ENCODE measurements around the gene HADH.

DNA sequence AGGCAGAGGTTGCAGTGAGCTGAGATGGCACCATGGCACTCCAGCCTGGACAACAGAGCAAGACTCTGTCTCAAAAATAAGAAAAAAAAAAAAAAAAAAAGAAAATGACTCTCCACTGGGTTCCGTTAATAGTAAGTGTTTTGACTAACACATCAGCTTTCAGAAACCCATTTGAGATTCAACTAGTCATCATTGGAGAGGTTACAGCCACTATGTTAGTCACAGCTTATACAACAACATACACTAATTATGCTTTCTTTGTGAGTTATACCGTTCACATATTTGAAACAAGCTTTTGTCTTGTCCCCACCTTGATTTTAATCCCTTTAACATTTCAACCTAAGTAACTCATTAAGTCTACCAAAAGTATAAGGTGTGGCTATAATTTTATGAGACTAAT lies 48.2 kb downstream of the HADH start:
- TF ChIP-seq CTCF (IDR thresholded peaks at IDR 0.05; ENCODE audit: low read length) (no peak), EZH2 (IDR thresholded peaks at IDR 0.05; ENCODE audit: borderline replicate concordance, low read length) (no peak)
